Neuronal stem cell (in vitro differentiated cells): ENCODE data around the gene DEFB115. TPM values are rescaled to one million over a fixed set of nuclear protein-coding genes. Genes with fewer than 3 reads are reported as not detected.

Experiments used
- DNase-seq: peaks from one replicate; pipeline ENCODE4 v3.0.0-alpha.2; 2013; ENCODE audit warnings: low spot score
- H2AFZ ChIP-seq: one replicate; pipeline ENCODE4 v1.6.1; 2013; ENCODE audit warnings: mild to moderate bottlenecking, low read length, inconsistent platforms
- H2AK5ac ChIP-seq: 2 replicates; pipeline ENCODE4 v1.6.1; 2013; ENCODE audit warnings: low read depth, mild to moderate bottlenecking, inconsistent platforms, low read length, moderate library complexity, mixed read lengths
- H2BK120ac ChIP-seq: 2 replicates; pipeline ENCODE4 v1.6.1; 2013; ENCODE audit warnings: low read depth, mild to moderate bottlenecking, inconsistent platforms, low read length, moderate library complexity, mixed read lengths
- H2BK12ac ChIP-seq: one replicate; pipeline ENCODE4 v1.6.1; 2013; ENCODE audit warnings: low read length, inconsistent platforms
- H2BK15ac ChIP-seq: 2 replicates; pipeline ENCODE4 v1.6.1; 2013; ENCODE audit warnings: mild to moderate bottlenecking, low read length, inconsistent platforms, mixed read lengths
- H2BK5ac ChIP-seq: one replicate; pipeline ENCODE4 v1.6.1; 2013; ENCODE audit warnings: inconsistent platforms, mild to moderate bottlenecking, low read length, moderate library complexity
- H3K14ac ChIP-seq: one replicate; pipeline ENCODE4 v1.6.1; 2013; ENCODE audit warnings: low read length, inconsistent platforms
- H3K18ac ChIP-seq: 2 replicates; pipeline ENCODE4 v1.6.1; 2013; ENCODE audit warnings: low read length, inconsistent platforms
- H3K23ac ChIP-seq: 2 replicates; pipeline ENCODE4 v1.6.1; 2013; ENCODE audit warnings: low read depth, mild to moderate bottlenecking, mixed read lengths, low read length, inconsistent platforms; ENCODE audit not compliant: poor library complexity
- H3K27ac ChIP-seq: replicated peaks from 3 replicates; pipeline ENCODE4 v1.5.1; 2013; ENCODE audit warnings: low read length, inconsistent platforms
- H3K27me3 ChIP-seq, 3 experiments: 2 replicates each; pipeline ENCODE4 v1.6.1; 2013; ENCODE audit warnings: low read length in 3 of 3, mild to moderate bottlenecking in 2 of 3, inconsistent platforms in 1 of 3, low read depth in 1 of 3, mixed read lengths in 1 of 3, moderate library complexity in 1 of 3; ENCODE audit not compliant: control insufficient read depth in 3 of 3, insufficient read depth in 3 of 3
- H3K36me3 ChIP-seq, 2 donors: replicated peaks in 1 of 2; 2 replicates each; pipeline ENCODE4 v1.6.1; 2013; ENCODE audit warnings: low read length in 2 of 2; ENCODE audit not compliant: control insufficient read depth in 2 of 2, insufficient read depth in 2 of 2
- H3K4ac ChIP-seq: 2 replicates; pipeline ENCODE4 v1.6.1; 2013; ENCODE audit warnings: inconsistent platforms, mild to moderate bottlenecking, low read length, moderate library complexity
- H3K4me1 ChIP-seq, 2 donors: 1 replicate in 1 of 2; 2 replicates in 1 of 2; pipeline ENCODE4 v1.6.1; 2013; ENCODE audit warnings: low read length in 2 of 2, low read depth in 1 of 2; ENCODE audit not compliant: control insufficient read depth in 2 of 2, insufficient read depth in 1 of 2
- H3K4me2 ChIP-seq: one replicate; pipeline ENCODE4 v1.6.1; 2013; ENCODE audit warnings: mild to moderate bottlenecking, low read length, inconsistent platforms; ENCODE audit not compliant: insufficient read depth, poor library complexity, severe bottlenecking
- H3K4me3 ChIP-seq, 2 donors: 2 replicates each; pipeline ENCODE4 v1.5.1; 2013; ENCODE audit warnings: low read length in 2 of 2, mild to moderate bottlenecking in 2 of 2, inconsistent platforms in 1 of 2, moderate library complexity in 1 of 2
- H3K79me1 ChIP-seq: one replicate; pipeline ENCODE4 v1.6.1; 2013; ENCODE audit warnings: low read depth, mild to moderate bottlenecking, inconsistent platforms, low read length, moderate library complexity
- H3K9ac ChIP-seq: one replicate; pipeline ENCODE4 v1.6.1; 2013; ENCODE audit warnings: mild to moderate bottlenecking, low read depth, low read length, inconsistent platforms; ENCODE audit not compliant: poor library complexity
- H3K9me3 ChIP-seq, 2 donors: replicated peaks in 1 of 2; 2 replicates each; pipeline versions ENCODE3 to v1.6.1; 2013; ENCODE audit warnings: low read length in 2 of 2, mild to moderate bottlenecking in 2 of 2, inconsistent platforms in 1 of 2, low read depth in 1 of 2, mixed read lengths in 1 of 2, moderate library complexity in 1 of 2; ENCODE audit not compliant: control insufficient read depth in 2 of 2, insufficient read depth in 1 of 2
- H4K8ac ChIP-seq: one replicate; pipeline ENCODE4 v1.6.1; 2013; ENCODE audit warnings: low read depth, mild to moderate bottlenecking, inconsistent platforms, low read length, moderate library complexity
- H4K91ac ChIP-seq: one replicate; pipeline ENCODE4 v1.6.1; 2013; ENCODE audit warnings: low read length, low read depth, mild to moderate bottlenecking, inconsistent platforms; ENCODE audit not compliant: poor library complexity
- WGBS, 2 donors: extraction: QIAGEN DNeasy Blood & Tissue Kit; methylation state at CpG; one replicate each; pipeline ENCODE4 v1.1.7; 2013; ENCODE audit warnings: missing lambda C conversion rate in 2 of 2, mixed read lengths in 1 of 2; ENCODE audit not compliant: insufficient read length in 2 of 2, insufficient replicate concordance in 1 of 2; ENCODE audit errors: extremely low coverage in 2 of 2; 5-methylcytosine and 5-hydroxymethylcytosine counted together
- polyA plus RNA-seq, 2 experiments: library from polyadenylated mRNA; stranded (reverse); fragments of 200-250 nt; gene quantifications; one replicate each; pipeline ENCODE4 v1.2.3, GENCODE V29; 2013

DEFB115 gene
- polyA plus RNA-seq (2013, experiment 1 of 2) = not detected
- not detected for polyA plus RNA-seq (2013, experiment 2 of 2)

DNA sequence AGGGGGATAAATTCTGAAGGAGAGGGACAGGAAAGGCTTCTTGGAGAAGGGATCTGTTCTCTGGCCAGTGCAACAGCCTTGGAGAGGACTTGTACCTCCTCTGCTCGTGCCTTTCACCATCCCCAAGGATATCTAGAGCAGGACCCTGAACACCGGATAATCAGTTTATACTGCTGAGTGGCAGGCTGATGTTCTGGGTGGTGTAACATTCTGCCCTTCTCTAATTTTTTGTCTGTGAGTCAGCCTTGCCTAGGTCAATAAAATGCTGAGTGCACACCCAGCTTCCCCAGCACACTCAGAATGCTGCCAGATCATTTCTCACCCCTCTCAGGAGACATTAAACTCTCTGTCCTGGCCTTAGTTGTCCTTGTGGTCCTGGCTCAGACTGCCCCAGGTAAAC is at the start of gene DEFB115:
TSS of gene DEFB115 (plus strand) at position 301 of the 400 bp plus-strand sequence. CDS start at position 301, 0 bp downstream.
- peaks cover 0 to 41% of the 10 kb centered on the region in 2 donors for H3K9me3 ChIP-seq
- peaks cover 0 to 2% (median 0%) of the 10 kb centered on the region in 3 experiments for H3K27me3 ChIP-seq
- no peak within 1 kb of the TSS for H3K27ac ChIP-seq
- H3K18ac ChIP-seq = no peak within 1 kb of the TSS
- no peaks in the 10 kb centered on the region for H3K4me1 ChIP-seq
- no peak within 1 kb of the TSS for H2BK120ac ChIP-seq
- H3K4me3 ChIP-seq = no peak within 1 kb of the TSS
- no peak within 1 kb of the TSS for H3K4ac ChIP-seq
- no peak within 1 kb of the TSS for H3K4me2 ChIP-seq
- H2AK5ac ChIP-seq = no peak within 1 kb of the TSS
- no peak within 1 kb of the TSS for H2AFZ ChIP-seq
- no peak for DNase-seq
- no CpG with 5 or more reads among the region's 2 CpGs for WGBS, 2 donors
- no peak within 1 kb of the TSS for H4K91ac ChIP-seq
- H3K36me3 ChIP-seq = no peaks in the 10 kb centered on the region
- no peak within 1 kb of the TSS for H3K23ac ChIP-seq
- no peak within 1 kb of the TSS for H3K14ac ChIP-seq
- H4K8ac ChIP-seq = no peak within 1 kb of the TSS
- H3K79me1 ChIP-seq = no peaks in the 10 kb centered on the region
- no peak within 1 kb of the TSS for H2BK15ac ChIP-seq
- no peak within 1 kb of the TSS for H2BK12ac ChIP-seq
- no peak within 1 kb of the TSS for H3K9ac ChIP-seq
- no peak within 1 kb of the TSS for H2BK5ac ChIP-seq

GRCh38 chr20:31236953-31237352 is 20.5 kb upstream of the DEFB115 start:
- no peak for DNase-seq
- Histone ChIP-seq H3K9me3 (peaks cover 5 to 30% of the 10 kb centered on the region in 2 donors), H2BK12ac (no peak overlapping the region), H3K27me3 (no peaks in the 10 kb centered on the region), H3K4me3 (no peak overlapping the region), H3K14ac (no peak overlapping the region), H3K18ac (no peak overlapping the region), H3K36me3 (no peaks in the 10 kb centered on the region), H3K4me2 (no peak overlapping the region), H3K23ac (no peak overlapping the region), H2BK5ac (no peak overlapping the region), H3K79me1 (no peaks in the 10 kb centered on the region), H3K9ac (no peak overlapping the region), H3K4me1 (no peaks in the 10 kb centered on the region), H2BK120ac (no peak overlapping the region), H2BK15ac (no peak overlapping the region), H4K91ac (no peak overlapping the region), H3K4ac (no peak overlapping the region), H4K8ac (no peak overlapping the region), H3K27ac (no peak overlapping the region), H2AFZ (no peak overlapping the region), H2AK5ac (no peak overlapping the region)
- 100% methylated on average over 4 to 5 of the region's 10 CpGs for WGBS, 2 donors

- WGBS, 2 donors = 81 to 100% methylated on average over 2 to 3 of the region's 6 CpGs
- H3K9me3 ChIP-seq = peaks cover 7 to 35% of the 10 kb centered on the region in 2 donors
Measured at GRCh38 chr20:31237763-31238162, 19.7 kb upstream of the DEFB115 start.

DNA sequence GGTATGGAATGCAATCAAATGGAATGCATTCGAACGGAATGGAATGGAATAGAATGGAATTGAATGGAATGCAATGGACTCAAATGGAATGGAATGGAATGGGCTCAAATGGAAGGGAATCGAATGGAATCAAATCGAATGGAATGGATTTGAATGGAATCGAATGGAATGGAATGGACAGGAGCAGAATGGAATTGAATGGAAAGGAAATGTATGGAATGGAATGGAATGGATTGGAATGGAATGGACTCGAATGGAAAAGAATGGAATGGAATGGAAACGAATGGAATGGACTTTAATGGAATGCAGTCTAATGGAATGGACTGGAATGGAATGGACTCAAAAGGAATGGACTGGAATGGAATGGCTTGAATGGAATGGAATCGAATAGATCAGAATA is 18.3 kb upstream of the DEFB115 start:
- Histone ChIP-seq H3K14ac (no peak overlapping the region), H3K27ac (no peak overlapping the region), H3K4me1 (no peaks in the 10 kb centered on the region), H3K4me3 (no peak overlapping the region), H2BK5ac (no peak overlapping the region), H3K4ac (no peak overlapping the region), H3K27me3 (no peaks in the 10 kb centered on the region), H4K8ac (no peak overlapping the region), H3K23ac (no peak overlapping the region), H2BK12ac (no peak overlapping the region), H2AFZ (no peak overlapping the region), H3K9me3 (peaks cover 7 to 34% of the 10 kb centered on the region in 2 donors), H3K9ac (no peak overlapping the region), H2BK15ac (no peak overlapping the region), H4K91ac (no peak overlapping the region), H2AK5ac (no peak overlapping the region), H3K79me1 (no peaks in the 10 kb centered on the region), H2BK120ac (no peak overlapping the region), H3K18ac (no peak overlapping the region), H3K36me3 (no peaks in the 10 kb centered on the region), H3K4me2 (no peak overlapping the region)
- 96 to 100% methylated on average over 4 to 7 of the region's 8 CpGs for WGBS, 2 donors
- no peak for DNase-seq

More at GRCh38 chr20:31237763-31238162, 19.7 kb upstream of the DEFB115 start:
- H3K14ac ChIP-seq = no peak overlapping the region
- H3K23ac ChIP-seq = no peak overlapping the region
- H3K4me2 ChIP-seq = no peak overlapping the region
- no peaks in the 10 kb centered on the region for H3K79me1 ChIP-seq
- no peak overlapping the region for H3K4ac ChIP-seq
- no peak overlapping the region for H4K91ac ChIP-seq
- no peak overlapping the region for H3K27ac ChIP-seq
- H2AK5ac ChIP-seq = no peak overlapping the region
- H3K27me3 ChIP-seq = no peaks in the 10 kb centered on the region
- no peak overlapping the region for H3K18ac ChIP-seq
- H2BK12ac ChIP-seq = no peak overlapping the region
- no peak overlapping the region for H2BK15ac ChIP-seq
- H2BK5ac ChIP-seq = no peak overlapping the region
- DNase-seq = no peak
- H3K9ac ChIP-seq = no peak overlapping the region
- no peak overlapping the region for H3K4me3 ChIP-seq
- H4K8ac ChIP-seq = no peak overlapping the region
- no peak overlapping the region for H2AFZ ChIP-seq
- no peaks in the 10 kb centered on the region for H3K36me3 ChIP-seq
- H3K4me1 ChIP-seq = no peaks in the 10 kb centered on the region
- H2BK120ac ChIP-seq = no peak overlapping the region
